ENCODE measurements around the gene FBN1. TPM values are rescaled to one million over a fixed set of nuclear protein-coding genes. Genes with fewer than 3 reads are reported as not detected.

FBN1 gene
- total and polyA plus RNA-seq, 8 donors = 4.7 to 384 (median 42.6) TPM

- Histone ChIP-seq H3K4me1 (peaks cover 0 to 30% (median 18%) of the 10 kb centered on the region in 4 donors), H3K27me3 (no peaks in the 10 kb centered on the region), H3K27ac (peak overlapping the region in 2 of 5 donors; percentile 3 to 4), H3K36me3 (no peaks in the 10 kb centered on the region), H3K4me3 (no peak overlapping the region), H3K9me3 (no peaks in the 10 kb centered on the region)
- 76 to 87% (median 83%) methylated on average over 6 of the region's 6 CpGs for WGBS, 5 donors
- no peak for TF ChIP-seq POLR2A (IDR thresholded peaks at IDR 0.05)
- TF ChIP-seq POLR2AphosphoS5 (IDR thresholded peaks at IDR 0.05) = peak in 1 of 3 donors; percentile 9
- DNase-seq = no peak
- intact Hi-C loops (cut with DNase I; ENCODE audit: low total_unique reads) = no loop called here
Observed at GRCh38 chr15:48555241-48555881, 90.1 kb downstream of the FBN1 start.

GRCh38 chr15:48554112-48554511, 91.4 kb downstream of the FBN1 start:
- Histone ChIP-seq H3K27me3 (no peaks in the 10 kb centered on the region), H3K27ac (no peak overlapping the region), H3K36me3 (no peaks in the 10 kb centered on the region), H3K4me3 (no peak overlapping the region), H3K9me3 (no peaks in the 10 kb centered on the region), H3K4me1 (peaks cover 0 to 26% (median 13%) of the 10 kb centered on the region in 4 donors)
- WGBS, 5 donors = 69 to 83% (median 78%) methylated on average over 5 of the region's 5 CpGs
- TF ChIP-seq POLR2AphosphoS5 (IDR thresholded peaks at IDR 0.05) (no peak), CTCF (IDR thresholded peaks at IDR 0.05) (no peak), EP300 (IDR thresholded peaks at IDR 0.05) (no peak), POLR2A (IDR thresholded peaks at IDR 0.05) (no peak)
- intact Hi-C loops (cut with DNase I; ENCODE audit: low total_unique reads) = no loop called here
- no peak for DNase-seq

- 66 to 82% (median 79%) methylated on average over 2 of the region's 2 CpGs for WGBS, 5 donors
- Histone ChIP-seq H3K36me3 (no peaks in the 10 kb centered on the region), H3K27me3 (no peaks in the 10 kb centered on the region), H3K4me1 (peaks cover 0 to 20% (median 9%) of the 10 kb centered on the region in 4 donors), H3K9me3 (no peaks in the 10 kb centered on the region), H3K4me3 (no peak overlapping the region), H3K27ac (no peak overlapping the region)
- no peak for DNase-seq
- TF ChIP-seq EP300 (IDR thresholded peaks at IDR 0.05) (no peak), CTCF (IDR thresholded peaks at IDR 0.05) (no peak), POLR2AphosphoS5 (IDR thresholded peaks at IDR 0.05) (no peak), POLR2A (IDR thresholded peaks at IDR 0.05) (no peak)
- intact Hi-C loops (cut with DNase I; ENCODE audit: low total_unique reads) = no loop called here
Observed at GRCh38 chr15:48553559-48553958, 92.0 kb downstream of the FBN1 start.

GRCh38 chr15:48550822-48551525, 94.5 kb downstream of the FBN1 start:
- H3K27ac ChIP-seq = no peak overlapping the region
- H3K27me3 ChIP-seq = no peaks in the 10 kb centered on the region
- TF ChIP-seq POLR2AphosphoS5 (IDR thresholded peaks at IDR 0.05) = no peak
- no peak for TF ChIP-seq POLR2A (IDR thresholded peaks at IDR 0.05)
- no peak for TF ChIP-seq EP300 (IDR thresholded peaks at IDR 0.05)
- no peak for TF ChIP-seq CTCF (IDR thresholded peaks at IDR 0.05)
- H3K4me1 ChIP-seq = peaks cover 0 to 21% (median 5%) of the 10 kb centered on the region in 4 donors
- no peaks in the 10 kb centered on the region for H3K36me3 ChIP-seq
- DNase-seq = no peak
- 73 to 81% (median 78%) methylated on average over 3 of the region's 3 CpGs for WGBS, 5 donors
- H3K9me3 ChIP-seq = no peaks in the 10 kb centered on the region
- H3K4me3 ChIP-seq = no peak overlapping the region
- intact Hi-C loops (cut with DNase I; ENCODE audit: low total_unique reads) = no loop called here

GRCh38 chr15:48548455-48548854, 97.1 kb downstream of the FBN1 start:
- intact Hi-C loops (cut with DNase I; ENCODE audit: low total_unique reads) = no loop called here
- Histone ChIP-seq H3K4me1 (peaks cover 0 to 12% (median 5%) of the 10 kb centered on the region in 4 donors), H3K27me3 (no peaks in the 10 kb centered on the region), H3K9me3 (no peaks in the 10 kb centered on the region), H3K4me3 (no peak overlapping the region), H3K27ac (no peak overlapping the region), H3K36me3 (no peaks in the 10 kb centered on the region)
- no peak for TF ChIP-seq CTCF (IDR thresholded peaks at IDR 0.05)
- TF ChIP-seq POLR2A (IDR thresholded peaks at IDR 0.05) = no peak
- TF ChIP-seq POLR2AphosphoS5 (IDR thresholded peaks at IDR 0.05) = no peak
- TF ChIP-seq EP300 (IDR thresholded peaks at IDR 0.05) = no peak
- 81 to 95% (median 88%) methylated on average over 2 of the region's 2 CpGs for WGBS, 5 donors
- DNase-seq = no peak
